GM10266 (cell line): ENCODE data around the gene KRT35.

Experiments used
- DNase-seq: peaks from one replicate; pipeline ENCODE4 v3.0.0; 2012; ENCODE audit errors: extremely low spot score
- TF ChIP-seq, protein P1 (sequence below): IDR thresholded peaks from 2 replicates; pipeline ENCODE4 v1.5.1; 2012; ENCODE audit warnings: mild to moderate bottlenecking, low read depth; ENCODE audit not compliant: control insufficient read depth, insufficient read depth; ENCODE audit errors: missing control alignments

KRT35 gene

DNA sequence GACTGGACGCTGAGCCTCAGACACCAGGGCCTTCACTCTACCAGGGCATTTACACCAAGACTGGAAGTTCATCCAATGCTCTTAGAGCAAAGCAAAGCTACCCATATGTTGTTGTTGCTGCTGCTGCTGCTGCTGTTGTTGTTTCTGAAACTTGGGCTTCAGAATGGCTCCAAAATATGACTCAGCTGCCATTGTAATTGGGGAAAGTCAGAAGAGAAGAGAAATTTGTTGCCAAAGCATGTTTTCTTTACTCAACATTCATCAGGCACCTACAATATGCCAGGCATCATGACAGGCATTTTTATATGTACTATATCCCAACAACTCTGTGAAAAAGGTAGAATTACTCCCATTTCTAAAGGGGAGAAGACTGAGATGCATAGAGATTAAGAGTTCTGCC is 25.7 kb downstream of the KRT35 start:
- DNase-seq, result no peak
- TF ChIP-seq, protein P1, sequence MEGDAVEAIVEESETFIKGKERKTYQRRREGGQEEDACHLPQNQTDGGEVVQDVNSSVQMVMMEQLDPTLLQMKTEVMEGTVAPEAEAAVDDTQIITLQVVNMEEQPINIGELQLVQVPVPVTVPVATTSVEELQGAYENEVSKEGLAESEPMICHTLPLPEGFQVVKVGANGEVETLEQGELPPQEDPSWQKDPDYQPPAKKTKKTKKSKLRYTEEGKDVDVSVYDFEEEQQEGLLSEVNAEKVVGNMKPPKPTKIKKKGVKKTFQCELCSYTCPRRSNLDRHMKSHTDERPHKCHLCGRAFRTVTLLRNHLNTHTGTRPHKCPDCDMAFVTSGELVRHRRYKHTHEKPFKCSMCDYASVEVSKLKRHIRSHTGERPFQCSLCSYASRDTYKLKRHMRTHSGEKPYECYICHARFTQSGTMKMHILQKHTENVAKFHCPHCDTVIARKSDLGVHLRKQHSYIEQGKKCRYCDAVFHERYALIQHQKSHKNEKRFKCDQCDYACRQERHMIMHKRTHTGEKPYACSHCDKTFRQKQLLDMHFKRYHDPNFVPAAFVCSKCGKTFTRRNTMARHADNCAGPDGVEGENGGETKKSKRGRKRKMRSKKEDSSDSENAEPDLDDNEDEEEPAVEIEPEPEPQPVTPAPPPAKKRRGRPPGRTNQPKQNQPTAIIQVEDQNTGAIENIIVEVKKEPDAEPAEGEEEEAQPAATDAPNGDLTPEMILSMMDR, result no peak

DNA sequence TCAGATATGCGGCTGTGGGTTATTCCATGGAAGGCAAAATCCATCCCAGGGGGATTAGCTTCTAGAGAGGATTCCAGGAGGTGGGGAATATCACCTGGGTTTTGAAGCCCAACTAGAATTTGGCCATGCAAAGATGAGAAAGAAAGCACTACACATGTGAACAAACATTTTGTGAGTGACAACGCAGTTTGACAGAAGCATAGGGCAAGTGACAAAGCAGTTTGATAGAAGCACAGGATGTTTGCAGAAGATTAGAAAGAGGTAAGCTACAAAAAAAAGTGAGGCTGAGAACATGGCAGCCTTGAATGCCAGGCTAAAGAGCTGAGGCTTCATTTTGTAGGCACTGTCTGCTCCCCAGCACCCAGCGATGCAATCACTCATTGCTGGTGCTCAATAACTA is 27.9 kb downstream of the KRT35 start:
- TF ChIP-seq, protein P1, result no peak
- DNase-seq, result no peak

DNA sequence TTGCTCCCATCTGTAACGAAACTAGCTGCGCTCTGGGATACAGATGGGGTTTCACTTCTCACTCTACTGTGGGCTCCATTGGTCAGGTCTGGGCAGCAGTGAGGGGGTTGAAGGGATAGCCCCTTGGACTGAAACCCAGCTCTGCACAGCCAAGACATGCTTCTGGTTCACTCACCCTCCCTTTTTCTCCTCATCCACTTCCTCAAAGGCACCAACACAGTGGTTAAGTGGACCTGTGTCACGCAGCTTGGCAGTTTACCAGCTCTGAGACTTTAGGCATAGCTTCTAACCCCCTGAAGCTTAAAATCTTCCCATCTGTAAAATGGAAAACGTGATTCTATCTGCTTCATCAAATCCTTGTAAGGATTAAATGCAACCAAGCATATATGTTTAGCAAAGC is 28.7 kb downstream of the KRT35 start:
- TF ChIP-seq, protein P1, result no peak
- DNase-seq, result no peak

DNA sequence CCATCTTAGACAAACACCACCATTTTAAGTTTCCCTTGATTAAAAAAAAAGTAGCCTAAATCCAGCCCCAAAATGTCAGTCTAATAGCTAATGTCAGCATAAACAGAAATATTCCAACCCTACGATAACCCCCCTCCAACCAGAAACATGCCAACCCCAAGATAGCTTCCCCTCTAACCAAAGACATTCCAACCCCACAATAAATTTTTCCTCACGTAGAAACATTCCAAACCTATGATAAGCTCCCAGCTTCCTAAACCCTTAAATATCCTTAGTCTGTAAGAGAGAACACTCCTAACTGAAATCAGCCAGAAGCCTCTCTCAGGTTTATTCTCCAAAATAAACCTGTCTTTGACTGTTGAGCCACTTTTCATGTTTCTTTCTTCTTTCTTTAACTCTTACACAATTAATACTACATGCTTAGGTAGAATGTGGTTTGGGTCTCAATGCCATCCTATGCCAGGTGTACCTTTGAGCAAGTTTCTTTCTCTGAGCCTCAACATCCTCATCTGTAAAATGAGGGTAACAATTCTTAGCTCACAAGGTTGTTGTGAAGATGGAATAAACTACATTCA is 29.7 kb downstream of the KRT35 start:
- no peak for DNase-seq
- TF ChIP-seq, protein P1, result no peak

DNA sequence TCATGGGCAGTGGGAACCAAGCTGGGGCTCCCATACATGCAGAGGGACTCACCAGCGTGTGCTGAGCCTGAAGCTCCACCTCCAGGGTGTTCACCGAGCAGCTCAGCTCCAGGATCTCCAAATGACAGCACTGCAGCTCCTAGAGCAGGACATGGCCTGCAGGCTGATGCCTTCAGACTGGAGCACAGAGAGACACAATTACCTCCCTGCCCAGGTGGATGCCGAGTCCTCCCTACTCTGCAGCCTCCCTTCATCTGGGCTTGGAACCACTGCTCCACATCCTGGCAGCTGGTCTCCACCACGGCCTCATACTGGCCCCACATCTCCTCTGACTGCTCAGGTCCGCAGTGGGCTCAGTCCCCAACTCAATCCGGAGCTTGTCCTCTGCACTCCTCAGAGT is 31.9 kb downstream of the KRT35 start:
- TF ChIP-seq, protein P1, result no peak
- DNase-seq, result no peak

DNA sequence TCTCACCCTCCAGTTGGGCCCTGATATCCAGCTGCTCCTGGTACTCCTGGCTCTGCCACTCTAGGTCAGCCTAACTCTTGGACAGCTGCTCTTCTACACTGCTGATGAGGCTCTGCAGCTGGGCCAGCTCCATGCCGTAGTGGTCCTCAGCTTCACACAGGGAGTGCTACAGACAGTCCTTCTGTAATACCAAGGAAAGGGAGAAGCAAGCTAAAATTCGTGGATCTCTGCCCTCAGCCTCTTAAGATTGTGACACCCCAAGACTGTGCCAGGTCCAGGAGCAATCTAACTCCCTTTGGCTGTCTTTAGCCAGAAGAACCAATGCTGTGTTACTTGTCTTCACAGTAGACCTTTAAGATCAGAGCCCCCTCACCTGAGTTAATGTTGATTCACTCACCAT is 32.4 kb downstream of the KRT35 start:
- TF ChIP-seq, protein P1, result no peak

DNA sequence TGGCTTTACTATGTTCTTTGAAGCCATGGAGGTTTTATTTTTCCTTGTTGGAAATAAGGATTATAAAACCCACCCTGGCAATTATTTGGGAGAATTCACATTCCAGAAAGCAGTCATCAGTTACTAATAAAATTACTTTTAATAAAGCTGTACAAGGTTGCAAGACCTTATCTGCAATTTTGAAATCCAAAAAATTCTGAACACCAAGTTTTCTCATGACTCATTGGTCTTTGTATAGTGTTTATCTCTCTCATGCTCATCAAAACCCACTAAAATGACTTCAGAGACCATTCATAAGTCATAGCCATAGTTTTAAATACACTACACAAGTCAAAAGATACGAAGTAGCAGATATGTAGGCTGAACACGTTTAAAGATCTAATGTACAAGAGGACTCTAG is 34.1 kb downstream of the KRT35 start:
- TF ChIP-seq, protein P1, result no peak

More for the DNA sequence above, 32.4 kb downstream of the KRT35 start:
- no peak for DNase-seq

More for the DNA sequence above, 34.1 kb downstream of the KRT35 start:
- DNase-seq, result no peak
